ENCODE data around the gene NME5.

DNA sequence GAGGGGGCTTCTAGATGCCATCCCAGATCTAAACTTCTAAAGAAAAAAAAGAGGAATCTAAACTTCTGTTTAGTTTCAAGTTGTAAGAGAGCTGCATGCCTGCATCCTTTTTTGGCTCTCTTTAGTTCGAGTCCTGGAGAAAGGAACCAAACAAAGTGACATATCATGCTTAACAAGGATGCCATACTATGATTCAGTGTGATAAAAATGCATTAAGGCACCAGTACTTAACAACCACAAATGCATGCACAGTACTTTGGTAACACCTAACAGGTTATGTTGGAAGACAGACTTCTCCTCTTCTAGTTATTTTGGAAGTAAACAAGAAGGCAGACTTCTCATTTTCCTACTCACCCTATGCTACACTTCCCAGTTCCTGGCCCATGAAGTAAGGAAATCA, 27.3 kb downstream of the NME5 start:
- TF ChIP-seq, protein P1, sequence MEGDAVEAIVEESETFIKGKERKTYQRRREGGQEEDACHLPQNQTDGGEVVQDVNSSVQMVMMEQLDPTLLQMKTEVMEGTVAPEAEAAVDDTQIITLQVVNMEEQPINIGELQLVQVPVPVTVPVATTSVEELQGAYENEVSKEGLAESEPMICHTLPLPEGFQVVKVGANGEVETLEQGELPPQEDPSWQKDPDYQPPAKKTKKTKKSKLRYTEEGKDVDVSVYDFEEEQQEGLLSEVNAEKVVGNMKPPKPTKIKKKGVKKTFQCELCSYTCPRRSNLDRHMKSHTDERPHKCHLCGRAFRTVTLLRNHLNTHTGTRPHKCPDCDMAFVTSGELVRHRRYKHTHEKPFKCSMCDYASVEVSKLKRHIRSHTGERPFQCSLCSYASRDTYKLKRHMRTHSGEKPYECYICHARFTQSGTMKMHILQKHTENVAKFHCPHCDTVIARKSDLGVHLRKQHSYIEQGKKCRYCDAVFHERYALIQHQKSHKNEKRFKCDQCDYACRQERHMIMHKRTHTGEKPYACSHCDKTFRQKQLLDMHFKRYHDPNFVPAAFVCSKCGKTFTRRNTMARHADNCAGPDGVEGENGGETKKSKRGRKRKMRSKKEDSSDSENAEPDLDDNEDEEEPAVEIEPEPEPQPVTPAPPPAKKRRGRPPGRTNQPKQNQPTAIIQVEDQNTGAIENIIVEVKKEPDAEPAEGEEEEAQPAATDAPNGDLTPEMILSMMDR (conservative IDR thresholded peaks at IDR 0.05 in 1 of 2, IDR thresholded peaks at IDR 0.05 in 1 of 2; ENCODE audit: extremely low read depth in 1 of 2, insufficient read depth in 1 of 2, low read depth in 1 of 2, low read length in 2 of 2) = no peak
- no peak for TF ChIP-seq EZH2 (IDR thresholded peaks at IDR 0.05; ENCODE audit: borderline replicate concordance, low read length)
